Posterior vena cava (tissue), 2 donors: ENCODE results near the gene CENPV. TPM values are rescaled to one million over a fixed set of nuclear protein-coding genes. Genes with fewer than 3 reads are reported as not detected.

Source experiments
- total RNA-seq, 2 donors: library from RNA; stranded (reverse); fragmentation: NEBNext Ultra II Directional; extraction: Animal tissue kit (Norgen Biotek cat#: 25700); gene quantifications; one replicate each; pipeline ENCODE4 v1.2.1, GENCODE V29; 2021
- donor health status: DM: yes; HTN: yes; CAD: no.
- donor health status: DM: yes; HTN: yes; CAD: no.

The CENPV gene
- total RNA-seq, 2 donors from 2014 or later, result 15.8 to 25.9 TPM

Other genes with a start within 250 kb of the CENPV start
- 100 to 1,000 TPM in 1 of 2 donors, 10 to 100 TPM in 1; 97.0 to 108 TPM for gene NCOR1, start 137.9 kb downstream of the CENPV start, total RNA-seq
- 10 to 100 TPM; 26.2 to 27.0 TPM for gene PIGL, start 136.3 kb downstream of the CENPV start, total RNA-seq
- gene UBB, start 27.6 kb upstream of the CENPV start, total RNA-seq, result 100 to 1,000 TPM; 581 to 633 TPM
- gene TRPV2, start 62.1 kb upstream of the CENPV start, total RNA-seq, result 10 to 100 TPM; 35.7 to 40.8 TPM
- 1 to 10 TPM; 2.3 to 3.0 TPM for gene LRRC75A, start 138.7 kb upstream of the CENPV start, total RNA-seq
- gene ZNF287, start 215.7 kb upstream of the CENPV start, total RNA-seq, result 1 to 10 TPM; 5.1 to 6.1 TPM